ENCODE data around the gene IL10RA.

Gene IL10RA

DNA sequence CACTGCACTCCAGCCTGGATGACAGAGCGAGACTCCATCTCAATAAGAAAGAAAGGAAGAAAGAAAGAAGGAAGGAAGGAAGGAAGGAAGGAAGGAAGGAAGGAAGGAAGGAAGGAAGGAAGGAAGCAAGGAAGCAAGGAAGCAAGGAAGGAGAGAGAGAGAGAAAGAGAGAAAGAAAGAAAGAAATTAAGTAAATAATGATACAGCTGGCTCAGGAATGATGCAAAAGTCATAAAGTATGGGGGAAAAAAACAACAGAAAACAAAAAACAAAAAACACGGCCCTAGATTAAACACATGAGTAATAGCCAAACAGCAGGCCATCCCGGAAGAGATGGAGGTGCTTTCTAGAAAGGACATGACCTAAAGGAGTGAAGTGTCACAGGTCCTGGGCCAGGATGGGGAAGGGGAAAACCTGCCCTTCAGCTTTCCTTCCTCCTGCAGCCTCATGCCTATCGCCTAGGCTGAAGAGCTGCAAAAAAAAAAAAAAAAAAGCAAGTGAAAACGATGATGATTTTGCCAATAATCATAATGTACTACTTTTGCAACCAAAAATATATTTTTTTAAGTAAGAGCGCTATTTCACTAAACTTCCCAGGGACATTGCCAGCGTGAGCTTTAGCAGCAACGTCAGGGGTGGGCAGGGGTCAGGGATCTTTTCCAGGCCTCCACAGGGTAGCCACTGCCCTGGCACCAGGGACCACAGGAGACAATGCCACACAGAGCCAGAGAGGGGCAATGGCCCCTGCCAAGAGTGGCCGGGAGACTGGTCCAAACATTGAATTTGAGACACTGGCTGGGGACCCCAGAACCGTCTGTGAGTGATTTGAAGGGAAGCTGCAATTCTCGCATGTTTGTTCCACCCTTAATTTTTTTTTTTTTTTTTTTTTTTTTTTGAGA, 62.5 kb downstream of the IL10RA start:
- no peak for DNase-seq

DNA sequence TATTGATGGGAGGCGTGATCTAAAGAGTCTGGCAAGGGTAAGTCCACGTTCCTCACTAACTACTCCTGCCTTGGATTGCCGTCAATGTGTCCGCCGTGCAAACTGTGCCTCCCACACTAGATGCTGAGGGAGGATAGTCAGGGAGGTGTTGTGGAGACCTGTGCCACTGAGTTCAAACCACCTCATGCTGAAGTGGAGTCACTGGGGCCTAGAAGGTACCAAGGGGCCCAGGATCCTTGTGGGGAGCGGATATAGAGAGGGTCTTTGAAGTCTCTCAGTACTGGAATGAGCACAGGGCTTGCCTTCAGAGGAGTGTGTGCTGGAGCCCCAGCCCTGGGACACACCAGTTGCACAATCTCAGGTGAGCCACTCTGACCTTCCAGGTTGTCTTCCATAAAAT, 63.6 kb downstream of the IL10RA start:
- DNase-seq = no peak

DNA sequence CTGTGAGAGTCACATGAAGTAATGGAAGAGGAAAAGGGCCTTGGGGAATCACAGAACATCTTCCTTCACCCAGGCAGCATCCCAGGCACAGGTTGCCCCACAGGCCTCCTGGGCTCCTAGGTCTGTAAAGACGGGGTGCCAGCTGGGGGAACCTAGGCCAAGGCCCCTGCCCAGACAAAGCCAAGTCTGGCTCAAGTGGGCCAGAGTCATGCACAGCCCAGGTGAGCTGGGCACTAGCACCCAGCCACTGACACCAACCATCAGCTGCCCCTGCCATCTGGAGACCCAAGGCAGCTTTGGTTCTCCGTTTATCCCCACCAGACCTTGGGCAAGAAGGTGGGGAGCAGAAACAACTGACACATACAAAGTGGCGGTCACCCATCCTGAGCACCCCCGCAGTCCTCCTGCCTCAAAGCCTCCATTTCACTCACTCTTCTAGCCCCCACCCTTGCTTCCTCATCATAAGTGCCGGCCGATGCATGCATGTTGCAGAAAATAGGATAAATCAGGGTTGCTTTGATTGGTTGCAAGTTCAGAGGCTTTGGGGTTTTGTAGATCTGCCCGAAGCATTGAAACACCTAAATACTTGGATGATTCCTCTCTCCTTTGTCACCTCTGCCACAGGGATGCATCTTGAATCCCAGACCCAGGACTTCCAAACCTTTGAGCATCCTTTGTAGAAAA, 64.2 kb downstream of the IL10RA start:
- DNase-seq = no peak

Data from NCI-H2081 treated with DMSO at 0.1 percent for 48 hours (cell line).